Skeletal muscle tissue (tissue), 4 donors: ENCODE measurements around the gene USP15. TPM values are rescaled to one million over a fixed set of nuclear protein-coding genes. Genes with fewer than 3 reads are reported as not detected.

Experiments
- H3K27ac ChIP-seq: one replicate; pipeline ENCODE4 v1.7.0; 2013; ENCODE audit warnings: mild to moderate bottlenecking, low read depth, low read length, inconsistent platforms
- H3K27me3 ChIP-seq, 3 donors: one replicate each; pipeline ENCODE4 v1.7.0; 2013; ENCODE audit warnings: low read length in 3 of 3; ENCODE audit not compliant: control insufficient read depth in 3 of 3, insufficient read depth in 3 of 3
- H3K36me3 ChIP-seq, 3 donors: one replicate each; pipeline ENCODE4 v1.7.0; 2013; ENCODE audit warnings: low read length in 3 of 3; ENCODE audit not compliant: control insufficient read depth in 3 of 3, insufficient read depth in 3 of 3
- H3K4me1 ChIP-seq, 3 donors: one replicate each; pipeline ENCODE4 v1.7.0; 2013; ENCODE audit warnings: low read length in 3 of 3, mild to moderate bottlenecking in 3 of 3; ENCODE audit not compliant: control insufficient read depth in 3 of 3, insufficient read depth in 3 of 3
- H3K4me3 ChIP-seq, 3 donors: one replicate each; pipeline ENCODE4 v1.7.0; 2013; ENCODE audit warnings: low read length in 3 of 3
- H3K9ac ChIP-seq, 3 donors: one replicate each; pipeline ENCODE4 v1.7.0; 2013; ENCODE audit warnings: low read length in 3 of 3, mild to moderate bottlenecking in 3 of 3, moderate library complexity in 2 of 3, low read depth in 1 of 3
- H3K9me3 ChIP-seq, 3 donors: one replicate each; pipeline ENCODE4 v1.7.0; 2013; ENCODE audit warnings: low read length in 3 of 3; ENCODE audit not compliant: control insufficient read depth in 3 of 3
- total RNA-seq: library from RNA; depleted of rRNA; stranded (reverse); fragments of >200 nt; gene quantifications from one replicate; pipeline ENCODE4 v1.2.3, GENCODE V29; 2014
- donor health status: Osteomylitis.

Gene USP15
- total RNA-seq, 1 donor from 2014 or later, result 38.1 TPM

DNA sequence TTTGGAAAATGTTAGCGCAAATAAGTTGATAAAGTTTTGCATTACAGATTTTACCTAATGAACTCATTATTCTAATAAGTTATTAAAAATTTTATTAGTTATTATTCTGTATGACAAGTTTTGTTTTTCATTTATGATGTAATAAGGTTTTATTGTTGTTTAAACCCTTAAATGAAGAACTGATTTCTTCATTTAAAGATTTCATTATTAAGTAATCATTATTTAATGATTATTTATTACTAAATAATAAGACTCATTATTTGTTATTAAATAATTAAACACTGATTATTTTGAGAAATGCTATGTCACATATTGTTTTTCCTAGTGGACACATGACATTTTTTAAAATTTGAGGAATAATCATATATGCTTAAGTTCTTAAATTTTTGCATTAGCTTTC lies 34.2 kb downstream of the USP15 start:
- no peak overlapping the region for H3K4me3 ChIP-seq

DNA sequence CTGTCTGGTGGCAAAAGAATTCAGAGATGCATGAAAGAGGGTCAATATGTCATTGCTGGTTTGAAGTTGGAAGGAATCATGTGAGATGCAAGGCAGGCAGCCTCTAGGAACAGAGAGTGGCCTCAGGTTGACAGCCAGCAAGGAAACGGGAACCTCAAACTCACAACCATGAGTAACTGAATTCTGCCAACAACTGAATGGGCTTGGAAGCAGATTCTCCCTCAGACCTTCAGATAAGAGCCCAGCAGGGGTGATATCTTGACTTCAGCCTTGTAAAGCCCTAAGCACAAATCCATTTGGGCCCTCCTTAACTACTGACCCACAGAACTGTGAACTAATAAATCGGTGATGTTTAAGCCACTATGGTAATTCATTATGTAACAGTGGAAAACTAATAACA lies 35.8 kb downstream of the USP15 start:
- Histone ChIP-seq H3K27me3 (no peaks in the 10 kb centered on the region), H3K4me3 (no peak overlapping the region), H3K9ac (no peak overlapping the region), H3K27ac (no peak overlapping the region), H3K9me3 (peaks cover 0 to 4% (median 0%) of the 10 kb centered on the region in 3 donors), H3K4me1 (peaks cover 3 to 5% (median 4%) of the 10 kb centered on the region in 3 donors), H3K36me3 (peaks cover 7 to 26% (median 19%) of the 10 kb centered on the region in 3 donors)

More for the DNA sequence above, 34.2 kb downstream of the USP15 start:
- Histone ChIP-seq H3K9me3 (peaks cover 0 to 4% (median 0%) of the 10 kb centered on the region in 3 donors), H3K4me1 (peaks cover 3 to 5% (median 4%) of the 10 kb centered on the region in 3 donors), H3K9ac (no peak overlapping the region), H3K36me3 (peaks cover 7 to 26% (median 19%) of the 10 kb centered on the region in 3 donors), H3K27ac (no peak overlapping the region), H3K27me3 (no peaks in the 10 kb centered on the region)

GRCh38 chr12:62297321-62297720 lies 37.1 kb downstream of the USP15 start:
- Histone ChIP-seq H3K9me3 (peaks cover 0 to 2% (median 0%) of the 10 kb centered on the region in 3 donors), H3K36me3 (peaks cover 7 to 26% (median 19%) of the 10 kb centered on the region in 3 donors), H3K9ac (no peak overlapping the region), H3K4me3 (no peak overlapping the region), H3K27me3 (no peaks in the 10 kb centered on the region), H3K4me1 (peaks cover 0 to 3% (median 2%) of the 10 kb centered on the region in 3 donors), H3K27ac (no peak overlapping the region)

DNA sequence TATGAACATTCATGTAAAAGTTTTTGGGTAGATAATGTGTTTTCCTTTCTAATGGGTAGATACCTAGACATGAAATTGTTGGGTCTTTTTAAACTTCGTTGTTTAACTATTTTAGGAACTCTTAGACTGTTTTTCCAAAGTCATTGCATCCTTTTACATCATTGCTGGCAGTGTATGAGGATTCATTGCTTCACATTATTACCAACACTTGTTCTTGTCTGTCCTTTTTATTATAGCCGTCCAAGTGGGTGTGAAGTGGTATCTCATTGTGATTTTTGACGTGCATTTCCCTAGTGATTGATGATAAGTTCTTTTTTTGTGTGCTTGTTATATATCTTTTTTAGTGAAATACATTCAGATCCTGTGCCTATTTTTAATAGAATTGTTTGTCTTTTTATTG lies 39.4 kb downstream of the USP15 start:
- Histone ChIP-seq H3K36me3 (peaks cover 15 to 32% (median 26%) of the 10 kb centered on the region in 3 donors), H3K4me1 (no peaks in the 10 kb centered on the region), H3K9me3 (peaks cover 0 to 2% (median 0%) of the 10 kb centered on the region in 3 donors), H3K27ac (no peak overlapping the region), H3K4me3 (no peak overlapping the region), H3K9ac (no peak overlapping the region), H3K27me3 (no peaks in the 10 kb centered on the region)

DNA sequence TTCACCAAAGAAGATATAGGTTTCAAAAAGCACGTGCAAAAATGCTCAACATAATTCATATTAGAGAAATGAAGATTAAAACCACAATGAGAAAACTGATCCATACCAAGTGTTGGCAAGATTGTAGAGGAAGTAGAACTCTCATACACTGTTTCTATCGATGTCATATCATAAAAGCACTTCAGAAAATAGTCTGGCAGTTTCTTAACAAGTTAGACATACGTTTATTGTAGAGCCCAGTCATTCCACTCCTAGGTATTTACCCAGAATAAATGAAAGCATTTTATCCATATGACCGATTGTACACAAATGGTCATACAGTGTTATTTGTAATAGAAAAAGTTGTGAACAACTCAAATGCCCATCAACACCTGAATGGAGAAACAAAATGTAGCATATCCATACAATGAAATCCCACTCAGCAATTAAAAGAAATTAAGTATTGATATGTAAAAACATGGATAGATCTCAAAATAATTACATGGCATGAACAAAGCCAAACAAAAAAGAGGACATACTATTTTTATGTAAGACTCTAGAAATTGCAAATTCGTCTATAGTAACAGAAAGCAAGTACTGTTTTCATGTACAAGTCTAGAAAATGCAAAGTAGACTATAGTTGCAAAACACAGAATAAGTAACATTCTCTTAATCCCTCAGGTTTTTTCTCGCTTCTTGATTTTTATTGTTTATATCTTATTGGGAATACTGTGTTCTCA lies 41.0 kb downstream of the USP15 start:
- no peak overlapping the region for H3K9ac ChIP-seq
- peaks cover 10 to 29% (median 25%) of the 10 kb centered on the region in 3 donors for H3K36me3 ChIP-seq
- no peaks in the 10 kb centered on the region for H3K4me1 ChIP-seq
- peaks cover 0 to 2% (median 0%) of the 10 kb centered on the region in 3 donors for H3K9me3 ChIP-seq
- no peak overlapping the region for H3K27ac ChIP-seq
- H3K27me3 ChIP-seq, result no peaks in the 10 kb centered on the region
- no peak overlapping the region for H3K4me3 ChIP-seq

- Histone ChIP-seq H3K4me1 (no peaks in the 10 kb centered on the region), H3K36me3 (peaks cover 8 to 31% (median 26%) of the 10 kb centered on the region in 3 donors), H3K27me3 (no peaks in the 10 kb centered on the region), H3K4me3 (no peak overlapping the region), H3K9ac (no peak overlapping the region), H3K9me3 (peaks cover 0 to 2% (median 0%) of the 10 kb centered on the region in 3 donors), H3K27ac (no peak overlapping the region)
These were observed 41.6 kb downstream of the USP15 start for GRCh38 chr12:62301799-62302133.

- Histone ChIP-seq H3K4me1 (no peaks in the 10 kb centered on the region), H3K27ac (no peak overlapping the region), H3K9me3 (no peaks in the 10 kb centered on the region), H3K4me3 (no peak overlapping the region), H3K9ac (no peak overlapping the region), H3K36me3 (peaks cover 8 to 21% (median 15%) of the 10 kb centered on the region in 3 donors), H3K27me3 (no peaks in the 10 kb centered on the region)
These were observed 44.4 kb downstream of the USP15 start for GRCh38 chr12:62304560-62304959.

DNA sequence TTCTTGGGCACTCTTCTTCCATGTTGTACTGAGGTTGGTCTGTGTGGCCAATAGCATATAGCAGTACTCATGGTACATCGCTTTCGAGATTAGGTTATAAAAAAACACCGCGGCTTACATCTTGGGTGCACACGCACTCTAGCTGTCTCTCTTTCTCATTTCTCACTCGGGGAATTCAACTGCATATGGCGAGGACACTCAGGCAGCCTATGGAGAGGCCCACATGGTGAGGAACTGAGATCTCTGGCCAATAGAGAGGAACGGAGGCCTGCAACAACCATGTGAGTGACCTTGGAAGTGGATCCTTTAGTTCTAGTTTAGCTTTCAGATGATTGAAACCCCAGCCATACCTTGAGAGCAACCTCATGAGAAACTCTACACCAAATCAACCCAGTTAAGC lies 45.6 kb downstream of the USP15 start:
- Histone ChIP-seq H3K36me3 (peaks cover 8 to 21% (median 15%) of the 10 kb centered on the region in 3 donors), H3K27me3 (no peaks in the 10 kb centered on the region), H3K4me3 (no peak overlapping the region), H3K4me1 (no peaks in the 10 kb centered on the region), H3K9ac (no peak overlapping the region), H3K9me3 (no peaks in the 10 kb centered on the region), H3K27ac (no peak overlapping the region)

GRCh38 chr12:62306569-62307530 lies 46.6 kb downstream of the USP15 start:
- no peaks in the 10 kb centered on the region for H3K4me1 ChIP-seq
- no peak overlapping the region for H3K4me3 ChIP-seq
- H3K36me3 ChIP-seq, result peaks cover 8 to 21% (median 15%) of the 10 kb centered on the region in 3 donors
- H3K27me3 ChIP-seq, result no peaks in the 10 kb centered on the region
- H3K27ac ChIP-seq, result no peak overlapping the region
- no peaks in the 10 kb centered on the region for H3K9me3 ChIP-seq
- no peak overlapping the region for H3K9ac ChIP-seq

GRCh38 chr12:62308201-62308600 lies 48.0 kb downstream of the USP15 start:
- H3K9me3 ChIP-seq, result no peaks in the 10 kb centered on the region
- H3K4me1 ChIP-seq, result no peaks in the 10 kb centered on the region
- H3K9ac ChIP-seq, result no peak overlapping the region
- no peak overlapping the region for H3K27ac ChIP-seq
- H3K27me3 ChIP-seq, result no peaks in the 10 kb centered on the region
- peaks cover 8 to 21% (median 15%) of the 10 kb centered on the region in 3 donors for H3K36me3 ChIP-seq
- no peak overlapping the region for H3K4me3 ChIP-seq
